Natural killer cell (primary cell): Measurements from ENCODE around the gene TTI1. TPM values are rescaled to one million over a fixed set of nuclear protein-coding genes. Genes with fewer than 3 reads are reported as not detected.

Source experiments
- ATAC-seq, 3 donors: fragments of 150-1000 bp in 2 of 3; fragments of 200-7000 bp in 1 of 3; cut with Tn5 transposase; 1 replicate in 1 of 3; 2 replicates in 2 of 3; pipeline ENCODE4 v1.10.0; 2021; ENCODE audit warnings: mild to moderate bottlenecking in 2 of 3, moderate library complexity in 2 of 3
- DNase-seq, 2 donors: peaks; one replicate each; pipeline versions ENCODE4 v3.0.0 to v3.0.0-alpha.2; 2013 to 2021; ENCODE audit warnings: mixed read lengths in 1 of 2
- H3K27ac ChIP-seq: one replicate; pipeline ENCODE4 v1.5.1; 2013; ENCODE audit warnings: mild to moderate bottlenecking, low read length
- H3K27me3 ChIP-seq: one replicate; pipeline ENCODE4 v1.6.1; 2013; ENCODE audit warnings: low read length; ENCODE audit not compliant: control insufficient read depth, insufficient read depth
- H3K36me3 ChIP-seq: one replicate; pipeline ENCODE4 v1.6.1; 2013; ENCODE audit warnings: low read length; ENCODE audit not compliant: control insufficient read depth, insufficient read depth
- H3K4me1 ChIP-seq: one replicate; pipeline ENCODE4 v1.6.1; 2013; ENCODE audit warnings: low read length; ENCODE audit not compliant: control insufficient read depth, insufficient read depth
- H3K4me3 ChIP-seq: one replicate; pipeline ENCODE4 v1.5.1; 2013; ENCODE audit warnings: low read length
- H3K9me3 ChIP-seq: one replicate; pipeline ENCODE4 v1.6.1; 2013; ENCODE audit warnings: low read length; ENCODE audit not compliant: control insufficient read depth, insufficient read depth
- H3K27ac Mint-ChIP-seq, 2 donors: one replicate each; pipeline ENCODE4 v1.8.0; 2022; ENCODE audit warnings: mild to moderate bottlenecking in 2 of 2, mixed read lengths in 2 of 2, moderate library complexity in 1 of 2
- H3K27me3 Mint-ChIP-seq, 2 donors: one replicate each; pipeline ENCODE4 v1.8.0; 2022; ENCODE audit warnings: low read depth in 2 of 2, mixed read lengths in 2 of 2
- H3K36me3 Mint-ChIP-seq: one replicate; pipeline ENCODE4 v1.8.0; 2022; ENCODE audit warnings: mixed read lengths
- H3K4me1 Mint-ChIP-seq, 2 donors: one replicate each; pipeline ENCODE4 v1.8.0; 2022; ENCODE audit warnings: mixed read lengths in 2 of 2
- H3K4me3 Mint-ChIP-seq: one replicate; pipeline ENCODE4 v1.8.0; 2022; ENCODE audit warnings: mild to moderate bottlenecking, moderate library complexity, mixed read lengths
- H3K9me3 Mint-ChIP-seq, 2 donors: one replicate each; pipeline ENCODE4 v1.8.0; 2022; ENCODE audit warnings: mixed read lengths in 2 of 2
- CTCF ChIP-seq: fragments of 200-600 bp; IDR thresholded peaks from one replicate; pipeline ENCODE4 v1.8.0; 2022; ENCODE audit warnings: antibody characterized with exemption
- WGBS: methylation state at CpG from one replicate; pipeline ENCODE4 v1.1.7; 2013; ENCODE audit warnings: missing lambda C conversion rate; ENCODE audit not compliant: insufficient coverage; 5-methylcytosine and 5-hydroxymethylcytosine counted together
- intact Hi-C: fragments of 100-400 bp; cut with micrococcal nuclease; formaldehyde crosslinking; loops from one replicate; pipeline ENCODE4 v1.14.2; 2022
- total RNA-seq, 4 donors: library from RNA; stranded (reverse); fragments of 120-200 nt in 1 of 4; gene quantifications; one replicate each; pipeline versions ENCODE4 v1.2.3 to v1.2.4, GENCODE V29; 2013 to 2022

Gene TTI1
- total RNA-seq, 3 donors from 2014 or later (not counting 1 experiment from before 2014, with no cell fraction given), result 15.9 to 23.9 (median 18.9) TPM

DNA sequence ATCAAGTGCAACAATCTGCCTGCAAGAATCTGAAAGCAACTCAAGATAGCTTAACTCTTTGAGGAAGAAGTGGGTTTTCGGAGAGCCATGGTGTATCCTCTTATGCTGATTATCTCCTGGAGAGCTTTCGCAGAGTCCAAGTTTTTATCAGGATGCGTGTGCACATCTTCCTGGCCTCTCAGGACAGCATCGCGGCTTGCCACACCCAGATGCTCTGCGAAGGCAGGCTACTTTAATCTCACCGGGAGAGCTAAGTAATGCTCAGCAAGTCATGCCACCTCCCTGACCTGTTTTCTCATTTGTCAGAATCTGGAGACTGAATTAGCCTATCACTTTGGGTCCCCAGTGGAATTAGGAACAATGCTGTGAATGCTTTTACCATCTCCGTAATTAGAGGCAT is 52.9 kb downstream of the TTI1 start:
- DNase-seq, result no peak
- Histone ChIP-seq H3K27me3 (no peaks in the 10 kb centered on the region), H3K27ac (no peak overlapping the region), H3K9me3 (no peaks in the 10 kb centered on the region), H3K36me3 (peaks cover 9% of the 10 kb centered on the region), H3K4me1 (peaks cover 4% of the 10 kb centered on the region), H3K4me3 (no peak overlapping the region)
- TF ChIP-seq CTCF, result no peak
- no peak for ATAC-seq
- WGBS, result 96% methylated on average over 8 of the region's 8 CpGs
- no peak overlapping the region for H3K27ac Mint-ChIP-seq
- peaks cover 8% of the 10 kb centered on the region for H3K36me3 Mint-ChIP-seq
- H3K9me3 Mint-ChIP-seq, result no peaks in the 10 kb centered on the region
- intact Hi-C loops, result no loop called here
- H3K4me1 Mint-ChIP-seq, result peaks cover 0 to 16% of the 10 kb centered on the region in 2 donors
- H3K27me3 Mint-ChIP-seq, result no peaks in the 10 kb centered on the region
- no peak overlapping the region for H3K4me3 Mint-ChIP-seq

DNA sequence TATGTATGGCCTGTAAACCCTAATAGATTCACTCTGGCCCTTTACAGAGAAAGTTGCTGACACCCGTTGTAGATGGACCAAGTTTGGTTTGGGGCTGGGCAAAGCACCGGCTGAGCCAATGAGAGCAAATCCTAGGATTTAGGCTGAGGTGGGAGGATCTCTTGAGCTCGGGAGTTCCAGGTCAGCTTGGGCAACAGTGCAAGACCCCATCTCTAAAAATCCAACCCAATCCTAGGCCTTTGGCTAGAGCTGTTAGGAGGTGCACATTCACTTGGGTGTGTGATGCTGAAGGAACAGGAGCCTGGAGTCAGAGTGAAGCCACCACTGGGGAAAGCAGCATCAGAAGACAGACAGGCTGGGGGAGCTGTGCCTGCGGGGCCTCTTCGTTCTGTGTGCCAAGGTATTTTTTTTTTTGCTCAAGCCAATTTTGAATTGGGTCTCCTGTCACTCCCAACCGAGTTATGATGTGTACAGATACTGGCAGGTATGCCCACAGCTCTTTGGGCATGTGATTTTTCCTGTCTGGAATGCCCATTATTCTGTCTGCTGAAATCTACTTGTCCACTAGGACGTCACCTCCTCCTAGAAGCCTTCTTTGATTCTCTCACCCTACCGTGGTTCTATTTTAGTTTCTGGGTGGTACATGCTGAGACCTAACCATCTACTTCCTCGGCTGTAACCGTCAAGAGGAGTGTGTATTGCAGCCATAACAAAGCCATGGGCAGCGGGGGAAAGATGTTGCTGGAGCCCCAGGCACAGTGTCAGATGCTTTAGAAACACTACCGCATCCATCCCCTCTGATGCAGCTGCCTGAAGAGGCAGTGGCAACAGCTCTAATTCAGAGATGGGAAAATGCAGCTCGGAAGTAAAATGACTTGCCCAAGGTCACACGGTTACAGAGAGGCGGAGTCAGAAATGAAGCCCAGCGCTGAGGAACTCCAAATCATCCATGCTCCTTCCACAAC is 54.0 kb downstream of the TTI1 start:
- Histone ChIP-seq H3K27me3 (no peaks in the 10 kb centered on the region), H3K9me3 (no peaks in the 10 kb centered on the region), H3K36me3 (peaks cover 9% of the 10 kb centered on the region), H3K4me3 (no peak overlapping the region), H3K27ac (no peak overlapping the region), H3K4me1 (peaks cover 4% of the 10 kb centered on the region)
- no peak for TF ChIP-seq CTCF
- no peaks in the 10 kb centered on the region for H3K9me3 Mint-ChIP-seq
- H3K27me3 Mint-ChIP-seq, result no peaks in the 10 kb centered on the region
- no peak overlapping the region for H3K4me3 Mint-ChIP-seq
- peaks cover 0 to 16% of the 10 kb centered on the region in 2 donors for H3K4me1 Mint-ChIP-seq
- DNase-seq, result no peak
- peaks cover 8% of the 10 kb centered on the region for H3K36me3 Mint-ChIP-seq
- intact Hi-C loops, result no loop called here
- H3K27ac Mint-ChIP-seq, result no peak overlapping the region
- 94% methylated on average over 16 of the region's 16 CpGs for WGBS
- no peak for ATAC-seq

DNA sequence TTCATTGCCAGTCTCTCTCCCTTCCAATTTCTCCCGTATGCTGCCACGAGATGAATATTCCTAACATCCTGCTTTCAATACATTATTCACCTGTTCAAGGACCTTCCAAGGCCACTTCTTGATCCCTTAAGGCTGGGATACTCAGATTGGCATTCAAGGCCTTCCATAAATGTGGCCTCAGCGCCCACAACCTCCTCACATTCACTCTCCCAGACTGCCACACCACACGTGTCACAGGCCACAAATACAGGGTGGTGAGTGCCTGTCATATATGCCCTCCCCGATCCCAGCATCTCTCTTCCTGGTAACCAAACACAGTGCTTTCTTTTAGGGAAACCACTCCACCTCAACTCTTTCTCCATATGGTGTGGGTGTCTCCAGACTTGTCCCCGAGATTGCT is 55.5 kb downstream of the TTI1 start:
- peak overlapping the region in 1 of 2 donors; percentile 9 for H3K27ac Mint-ChIP-seq
- DNase-seq (no peak), ATAC-seq (no peak)
- Histone ChIP-seq H3K4me1 (peaks cover 4% of the 10 kb centered on the region), H3K36me3 (peaks cover 7% of the 10 kb centered on the region), H3K27me3 (no peaks in the 10 kb centered on the region), H3K27ac (no peak overlapping the region), H3K9me3 (no peaks in the 10 kb centered on the region), H3K4me3 (no peak overlapping the region)
- no peak for TF ChIP-seq CTCF
- peaks cover 8% of the 10 kb centered on the region for H3K36me3 Mint-ChIP-seq
- peaks cover 0 to 16% of the 10 kb centered on the region in 2 donors for H3K4me1 Mint-ChIP-seq
- H3K27me3 Mint-ChIP-seq, result no peaks in the 10 kb centered on the region
- 89% methylated on average over 6 of the region's 6 CpGs for WGBS
- no peak overlapping the region for H3K4me3 Mint-ChIP-seq
- no peaks in the 10 kb centered on the region for H3K9me3 Mint-ChIP-seq
- intact Hi-C loops, result no loop called here
